Islet of Langerhans (tissue), 1 donor: ENCODE data around the gene NBPF1.
"Not testable (repeated sequence)": the region's sequence is repeated elsewhere in the genome, so short reads cannot be mapped to it uniquely, and the experiment has no call there.

Experiments used
- FAIRE-seq: peaks from one replicate; lab custom pipeline; 2011; peaks lifted over from hg19 to GRCh38; lab: Jason Lieb, UNC

NBPF1 gene

DNA sequence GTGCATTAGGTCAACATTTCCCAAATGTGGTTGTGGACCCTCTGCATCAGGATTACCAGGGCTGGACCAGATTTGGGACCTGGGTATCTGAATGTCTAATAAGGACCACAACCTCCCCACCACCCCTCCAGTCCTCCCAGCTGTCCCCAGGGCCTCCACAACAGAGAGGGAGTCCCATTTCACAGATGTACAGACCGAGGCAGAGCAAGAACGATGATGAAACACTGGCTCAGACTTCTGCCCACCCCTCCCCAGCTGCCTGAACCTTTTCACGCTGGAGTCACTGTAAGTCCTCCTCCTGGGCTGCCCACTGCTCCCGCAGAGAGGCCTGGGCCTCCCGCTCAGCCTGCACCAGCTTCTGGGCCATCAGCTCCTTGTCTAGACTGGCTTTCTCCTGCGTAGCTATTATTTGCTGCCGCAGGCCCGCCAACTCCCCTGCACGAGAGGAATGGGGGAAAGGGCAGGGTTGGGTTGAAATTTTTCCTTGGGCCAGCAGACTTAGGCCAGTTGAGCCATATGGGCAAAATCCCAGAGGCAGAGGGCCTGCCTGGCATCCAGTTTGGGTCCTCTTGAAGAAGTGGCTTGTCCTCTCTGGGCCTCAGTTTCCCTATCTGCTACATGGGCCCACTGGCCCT is 8.4 kb upstream of the NBPF1 start:
- FAIRE-seq: not testable (repeated sequence)

DNA sequence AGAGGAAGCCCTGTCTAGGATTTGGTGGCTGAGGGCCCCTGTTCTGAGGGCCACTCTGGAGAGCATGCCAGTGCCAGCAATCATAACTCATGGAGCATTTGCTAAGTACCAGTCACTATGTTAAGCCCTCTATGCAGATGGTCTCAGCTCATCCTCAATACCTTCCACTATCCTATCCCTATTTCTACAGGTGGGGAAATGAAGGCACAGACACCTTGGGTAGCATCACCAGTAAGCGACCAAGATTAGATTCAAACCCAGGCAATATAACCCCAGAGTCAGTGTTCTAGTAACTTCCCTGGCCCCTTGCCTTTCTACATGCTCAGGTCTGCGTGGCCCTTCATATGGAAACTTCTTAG is 7.9 kb upstream of the NBPF1 start:
- FAIRE-seq: no peak

DNA sequence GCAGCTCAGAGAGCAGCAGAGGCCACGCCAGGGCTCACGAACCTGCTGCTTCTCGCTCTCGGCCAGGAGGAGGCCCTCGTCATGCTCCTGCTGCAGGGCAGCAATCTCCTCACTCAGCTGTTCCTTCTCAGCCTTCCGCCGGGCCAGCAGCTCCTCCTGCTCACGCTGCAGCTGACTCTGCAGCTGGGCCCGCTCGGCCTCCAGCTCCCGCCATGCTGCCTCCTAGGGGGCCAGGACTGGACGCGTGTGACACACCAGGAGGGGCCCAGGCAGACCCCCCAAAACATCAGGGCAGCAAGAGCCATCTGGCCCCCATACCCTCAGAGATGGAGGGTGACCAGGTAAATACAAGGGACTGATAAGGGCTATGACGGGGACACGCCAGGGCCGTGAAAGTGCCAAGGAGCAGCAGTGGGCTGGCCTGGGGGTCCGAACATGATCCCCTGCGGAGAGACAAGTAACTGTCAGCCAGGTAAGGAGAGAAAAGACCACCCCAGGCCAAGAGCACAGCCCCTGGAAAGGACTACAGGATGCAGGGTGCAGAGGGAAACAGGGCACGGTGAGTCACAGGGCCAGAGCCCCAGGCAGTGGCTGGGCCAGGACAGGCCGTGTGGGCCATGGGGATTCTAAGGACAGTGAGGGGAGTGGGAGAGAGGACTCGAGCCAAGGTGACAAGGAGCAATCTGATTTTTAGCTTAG is 6.6 kb upstream of the NBPF1 start:
- FAIRE-seq: not testable (repeated sequence)

DNA sequence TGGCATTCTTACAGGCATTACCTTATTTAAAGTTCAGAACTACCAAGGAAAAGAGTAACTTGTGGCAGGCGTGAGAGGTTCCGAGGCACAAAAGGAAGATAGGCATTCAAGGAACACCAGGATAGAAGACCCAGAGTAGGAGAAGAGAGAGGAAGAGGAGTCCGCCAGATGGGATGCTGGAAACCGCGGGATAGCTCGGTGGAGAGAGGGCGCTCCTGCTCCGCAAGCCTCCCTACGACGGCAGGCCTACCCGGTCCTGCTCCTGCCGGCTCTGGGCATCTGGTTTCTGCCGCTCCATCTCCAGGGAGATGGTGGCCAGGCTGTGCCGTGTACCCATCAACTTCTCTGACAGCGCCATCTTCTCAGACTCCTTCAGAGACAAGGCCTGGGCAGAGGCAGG is 5.4 kb upstream of the NBPF1 start:
- FAIRE-seq: no peak

DNA sequence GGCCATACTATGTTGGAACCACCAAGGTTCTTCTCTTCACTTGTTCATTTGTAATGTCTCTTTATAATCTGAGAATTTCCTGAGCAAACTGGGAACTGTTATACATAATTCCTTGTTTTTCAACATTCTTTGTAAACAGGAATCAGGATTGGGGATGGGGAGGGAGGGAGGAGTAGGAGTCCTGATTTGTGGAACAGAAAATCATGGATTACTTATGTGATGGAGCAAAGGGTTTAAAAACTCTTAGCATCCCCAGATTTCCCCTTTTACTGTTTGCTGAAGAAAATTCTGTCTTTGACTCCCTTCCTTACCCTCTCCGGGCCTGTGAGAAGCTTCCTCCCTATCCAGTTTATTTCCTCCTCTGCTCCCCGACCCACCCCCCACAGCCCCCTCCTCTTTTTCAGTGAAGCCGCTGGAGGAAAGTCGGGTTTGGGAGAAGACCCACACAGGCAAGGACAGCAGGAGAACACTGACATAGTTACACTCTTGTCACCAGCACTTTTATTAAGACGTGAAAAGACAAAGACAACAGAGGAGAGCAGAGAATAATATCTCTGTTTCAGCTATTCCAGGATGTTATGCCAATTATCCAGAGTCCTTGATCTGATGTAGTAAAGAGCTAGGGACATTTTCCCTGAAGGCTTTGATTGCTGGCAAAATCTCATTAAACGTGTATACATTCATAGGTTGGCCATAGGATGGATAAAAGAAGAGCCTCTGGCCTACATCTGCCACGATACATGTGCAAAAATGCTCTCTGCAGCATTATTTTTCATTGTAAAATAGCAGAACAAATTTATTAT is 4.6 kb upstream of the NBPF1 start:
- FAIRE-seq: no peak

DNA sequence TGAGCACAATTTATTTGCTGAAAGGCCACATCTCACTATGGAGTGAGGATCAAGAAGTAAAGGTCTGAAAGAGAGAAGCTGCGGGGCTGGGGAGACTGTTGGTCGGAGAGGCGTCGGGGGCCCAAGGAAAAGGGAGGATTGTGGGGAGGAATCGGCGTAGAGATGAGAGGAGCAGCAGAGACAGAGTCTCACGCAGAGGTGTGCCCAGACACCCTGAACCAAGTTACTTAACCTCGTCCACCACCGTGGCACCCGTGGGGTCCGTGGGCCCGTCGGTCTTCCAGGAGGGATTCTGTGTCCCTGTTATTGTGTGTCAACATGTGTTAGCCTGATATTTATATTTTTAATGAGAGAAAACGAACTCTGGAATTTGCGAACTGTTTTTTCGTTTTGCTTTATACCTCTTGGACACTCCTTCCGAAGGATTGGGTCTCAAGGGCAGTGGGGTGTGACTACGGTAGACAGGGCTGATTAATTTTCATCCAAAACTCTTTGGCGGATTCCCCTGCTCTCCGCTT is 3.8 kb upstream of the NBPF1 start:
- FAIRE-seq: no peak

DNA sequence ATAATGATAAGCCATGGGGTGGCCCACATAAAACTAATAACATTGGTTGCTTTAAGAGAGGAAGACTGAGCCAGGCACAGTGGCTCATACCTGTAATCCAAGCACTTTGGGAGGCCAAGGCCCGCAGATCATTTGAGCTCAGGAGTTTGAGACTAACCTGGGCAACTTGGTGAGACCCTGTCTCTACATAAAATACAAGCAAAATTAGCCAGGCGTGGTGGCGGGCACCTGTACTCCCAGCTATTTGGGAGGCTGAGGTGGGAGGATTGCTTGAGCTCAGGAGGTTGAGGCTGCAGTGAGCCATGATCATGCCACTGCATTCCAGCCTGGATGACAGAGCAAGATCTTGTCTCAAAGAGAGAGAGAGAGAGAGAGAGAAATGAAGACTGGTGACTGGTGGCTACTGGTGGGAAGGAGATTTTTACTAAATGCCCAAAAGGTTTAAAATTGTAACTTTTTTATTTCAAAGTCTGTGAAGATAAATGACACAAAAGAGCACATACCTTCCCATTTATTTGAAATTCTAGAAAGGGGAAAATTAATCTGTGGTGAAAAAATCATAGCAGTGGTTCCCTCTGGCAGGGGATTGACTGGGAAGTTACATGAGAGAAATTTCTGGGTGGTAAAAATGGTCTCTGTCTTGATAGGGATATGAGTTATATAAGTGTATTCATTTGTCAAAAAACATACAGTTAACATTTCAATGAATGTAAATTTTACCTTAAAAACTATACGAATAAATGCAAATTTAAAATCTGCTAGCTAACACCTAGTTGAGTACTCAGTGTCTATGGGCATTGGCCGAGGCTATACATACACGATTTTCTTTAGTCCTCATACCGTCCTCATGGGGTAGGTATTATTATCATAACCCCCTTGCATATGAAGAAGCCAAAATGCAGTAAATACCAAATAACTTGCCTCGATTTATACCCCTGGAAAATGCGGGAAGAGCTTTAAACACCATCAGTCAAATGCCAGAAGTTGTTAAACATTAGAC is 2.2 kb upstream of the NBPF1 start:
- FAIRE-seq: no peak

DNA sequence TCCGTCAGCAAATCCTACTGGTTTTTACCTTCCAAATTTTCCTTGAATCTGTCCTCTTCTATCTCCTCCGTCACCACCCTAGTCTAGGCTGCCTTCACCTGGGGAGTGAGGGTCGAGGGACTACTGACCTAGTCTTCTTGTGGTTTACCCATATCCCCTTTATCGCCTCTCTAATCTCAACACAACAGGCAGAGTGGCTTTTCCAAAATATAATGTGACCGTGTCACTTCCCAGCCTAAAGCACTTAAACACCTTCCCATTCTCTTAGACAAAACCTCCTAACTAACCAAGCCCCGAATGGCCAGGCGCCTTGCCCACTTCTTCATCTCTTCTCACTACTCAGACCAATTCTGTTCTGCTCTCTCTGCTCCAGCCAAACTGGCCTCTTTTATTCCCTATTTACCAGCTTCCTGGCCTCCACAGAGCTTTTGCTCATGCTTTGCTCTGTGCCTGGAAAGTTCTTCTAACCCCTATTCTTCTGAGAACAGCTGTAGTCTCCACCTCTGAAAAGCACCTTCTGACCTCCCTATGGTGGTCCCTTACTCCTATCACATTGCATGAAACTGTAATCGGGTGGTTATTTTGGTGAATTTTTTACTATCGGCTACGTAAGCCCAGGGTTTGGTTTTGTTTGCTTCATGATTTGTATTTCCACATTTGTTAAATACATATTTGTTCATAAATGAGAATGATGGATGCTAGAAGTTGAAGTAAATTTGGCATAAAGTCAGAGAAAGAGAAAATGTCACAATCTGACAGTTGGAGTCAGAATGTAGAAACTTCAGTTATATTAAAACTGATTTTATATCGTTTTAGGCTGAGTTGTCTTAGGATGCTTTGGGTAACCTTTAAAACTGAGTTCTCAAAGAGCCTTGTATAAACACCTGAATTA is 1.2 kb upstream of the NBPF1 start:
- FAIRE-seq: no peak

DNA sequence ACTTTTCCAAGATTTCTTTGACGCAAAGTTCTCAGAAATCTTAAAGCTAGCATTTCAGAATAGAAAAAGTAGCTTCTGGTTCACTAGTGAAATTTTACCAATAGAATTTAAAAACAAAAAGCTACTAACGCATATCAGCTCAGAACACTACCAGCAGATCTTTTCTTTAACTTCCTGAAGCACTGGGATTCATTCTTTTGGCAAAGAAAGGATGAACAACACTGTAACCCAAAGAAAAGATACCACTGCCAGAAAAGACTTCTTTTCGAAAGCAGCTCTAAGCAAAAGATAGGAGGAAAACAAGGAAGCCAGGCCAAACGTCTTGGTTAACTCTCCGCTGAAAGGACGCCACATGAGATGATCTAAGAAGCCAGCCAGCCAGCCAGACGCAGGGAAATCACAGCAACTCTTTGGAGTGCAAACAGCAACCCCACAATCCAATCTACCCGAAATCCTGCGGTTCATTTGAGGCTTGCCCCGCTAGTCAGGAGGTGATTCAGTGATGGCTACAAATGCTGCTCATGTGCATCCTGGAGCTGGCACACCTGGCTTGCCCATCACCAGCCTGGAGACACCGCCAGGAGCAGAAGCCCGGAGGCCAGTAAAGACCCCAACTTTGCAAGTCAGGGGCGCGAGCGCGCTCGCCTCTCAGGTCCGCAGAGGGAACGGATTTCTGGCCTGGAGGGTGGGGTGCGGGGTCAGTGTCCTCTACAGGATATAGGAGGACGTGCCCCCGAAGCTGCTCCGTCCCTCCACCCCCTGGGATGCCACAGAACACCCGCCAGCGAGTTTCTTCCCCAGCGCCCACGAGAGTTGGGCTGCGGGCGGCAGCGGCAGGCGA is 812 bp downstream of the NBPF1 start:
- FAIRE-seq: no peak

DNA sequence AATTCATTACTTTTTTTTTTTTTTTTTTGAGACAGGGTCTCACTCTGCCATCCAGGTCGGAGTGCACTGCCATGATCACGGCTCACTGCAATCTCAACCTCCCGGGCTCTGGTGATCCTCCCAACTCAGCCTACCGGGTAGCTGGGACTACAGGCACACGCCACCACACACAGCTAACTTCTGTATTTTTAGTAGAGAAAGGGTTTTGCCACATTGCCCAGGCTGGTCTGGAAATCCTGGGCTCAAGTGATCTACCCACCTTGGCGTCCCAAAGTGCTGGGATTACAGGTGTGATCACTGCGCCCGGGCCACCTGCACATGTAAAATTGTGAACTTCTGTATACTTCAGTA is 1.4 kb downstream of the NBPF1 start:
- FAIRE-seq: not testable (repeated sequence)

DNA sequence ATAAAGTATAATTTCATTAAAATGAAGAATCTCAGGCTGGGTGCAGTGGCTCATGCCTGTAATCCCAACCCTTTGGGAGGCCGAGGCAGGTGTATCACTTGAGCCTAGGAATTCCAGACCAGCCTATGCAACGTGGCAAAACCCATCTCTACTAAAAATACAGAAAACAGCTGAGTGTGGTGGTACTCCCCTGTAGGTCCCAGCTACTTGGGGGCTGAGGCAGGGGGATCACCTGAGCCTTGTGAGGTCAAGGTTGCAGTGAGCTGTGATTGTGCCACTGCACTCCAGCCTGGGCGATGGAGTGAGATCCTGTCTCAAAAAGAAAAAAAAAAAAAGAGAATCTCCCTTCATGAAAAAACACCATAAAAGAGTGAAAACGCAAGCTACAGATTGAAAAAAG is 2.2 kb downstream of the NBPF1 start:
- FAIRE-seq: not testable (repeated sequence)

DNA sequence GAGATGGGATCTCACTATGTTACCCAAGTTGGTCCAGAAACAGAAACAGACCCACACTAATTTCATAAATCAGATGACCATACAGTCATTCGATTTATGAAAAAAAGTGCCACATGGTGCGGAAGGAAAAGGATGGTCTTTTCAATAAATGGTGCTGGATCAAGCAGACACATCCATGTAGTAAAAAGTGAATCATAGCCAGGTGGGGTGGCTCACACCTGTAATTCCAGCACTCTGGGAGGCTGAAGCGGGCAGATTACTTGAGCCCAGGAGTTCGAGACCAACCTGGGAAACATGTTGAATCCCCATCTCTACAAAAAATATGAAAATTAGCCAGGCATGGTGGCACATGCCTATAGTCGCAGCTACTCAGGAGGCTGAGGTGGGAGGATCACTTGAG is 2.8 kb downstream of the NBPF1 start:
- FAIRE-seq: not testable (repeated sequence)

DNA sequence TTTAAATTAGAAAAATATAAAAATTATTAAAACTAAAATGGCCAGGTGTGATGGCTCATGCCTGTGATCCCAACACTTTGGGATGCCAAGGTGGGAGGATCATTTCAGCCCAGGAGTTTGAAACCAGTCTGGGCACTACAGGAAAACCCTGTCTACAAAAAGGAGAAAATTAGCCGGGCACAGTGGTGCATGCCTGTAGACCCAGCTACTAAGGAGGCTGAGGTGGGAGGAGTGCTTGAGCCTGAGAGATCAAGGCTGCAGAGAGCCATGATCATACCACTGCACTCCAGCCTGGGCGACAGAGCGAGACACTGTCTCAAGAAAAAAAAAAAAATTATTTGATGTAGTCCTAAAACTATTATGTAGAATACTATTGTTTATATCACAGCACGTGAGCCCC is 3.6 kb downstream of the NBPF1 start:
- FAIRE-seq: not testable (repeated sequence)

DNA sequence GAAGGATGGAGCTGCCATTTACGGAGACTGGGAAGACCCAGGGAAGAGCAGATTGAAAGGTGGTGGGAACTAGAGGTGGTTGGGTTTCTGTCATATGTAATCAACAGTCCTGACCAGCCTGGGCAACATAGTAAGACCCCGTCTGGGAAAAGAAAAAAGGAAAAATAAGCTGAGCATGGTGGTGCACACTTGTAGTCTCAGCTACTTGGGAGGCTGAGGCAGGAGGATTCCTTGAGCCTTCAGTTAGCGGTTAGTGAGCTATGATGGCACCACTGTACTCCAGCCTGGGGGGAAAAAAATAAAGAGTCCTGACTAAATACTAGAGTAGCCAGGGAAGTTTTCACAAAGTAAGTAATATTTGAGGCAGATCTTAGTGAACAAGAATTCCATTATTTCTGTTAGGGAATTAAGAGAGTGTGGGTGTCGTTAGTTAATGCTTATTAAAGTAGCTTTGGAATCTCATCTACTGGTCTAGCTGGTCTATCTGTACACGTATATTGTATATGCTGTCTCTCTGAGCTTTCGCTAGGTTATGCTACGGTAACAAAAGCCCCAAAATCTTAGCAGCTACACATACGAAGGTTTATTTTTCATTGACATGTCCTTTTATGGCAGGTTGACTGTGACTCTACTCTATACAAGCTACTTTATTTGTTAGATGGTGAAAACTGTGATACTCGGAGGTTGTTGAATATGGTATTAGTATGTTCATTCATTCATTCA is 4.4 kb downstream of the NBPF1 start:
- FAIRE-seq: no peak

DNA sequence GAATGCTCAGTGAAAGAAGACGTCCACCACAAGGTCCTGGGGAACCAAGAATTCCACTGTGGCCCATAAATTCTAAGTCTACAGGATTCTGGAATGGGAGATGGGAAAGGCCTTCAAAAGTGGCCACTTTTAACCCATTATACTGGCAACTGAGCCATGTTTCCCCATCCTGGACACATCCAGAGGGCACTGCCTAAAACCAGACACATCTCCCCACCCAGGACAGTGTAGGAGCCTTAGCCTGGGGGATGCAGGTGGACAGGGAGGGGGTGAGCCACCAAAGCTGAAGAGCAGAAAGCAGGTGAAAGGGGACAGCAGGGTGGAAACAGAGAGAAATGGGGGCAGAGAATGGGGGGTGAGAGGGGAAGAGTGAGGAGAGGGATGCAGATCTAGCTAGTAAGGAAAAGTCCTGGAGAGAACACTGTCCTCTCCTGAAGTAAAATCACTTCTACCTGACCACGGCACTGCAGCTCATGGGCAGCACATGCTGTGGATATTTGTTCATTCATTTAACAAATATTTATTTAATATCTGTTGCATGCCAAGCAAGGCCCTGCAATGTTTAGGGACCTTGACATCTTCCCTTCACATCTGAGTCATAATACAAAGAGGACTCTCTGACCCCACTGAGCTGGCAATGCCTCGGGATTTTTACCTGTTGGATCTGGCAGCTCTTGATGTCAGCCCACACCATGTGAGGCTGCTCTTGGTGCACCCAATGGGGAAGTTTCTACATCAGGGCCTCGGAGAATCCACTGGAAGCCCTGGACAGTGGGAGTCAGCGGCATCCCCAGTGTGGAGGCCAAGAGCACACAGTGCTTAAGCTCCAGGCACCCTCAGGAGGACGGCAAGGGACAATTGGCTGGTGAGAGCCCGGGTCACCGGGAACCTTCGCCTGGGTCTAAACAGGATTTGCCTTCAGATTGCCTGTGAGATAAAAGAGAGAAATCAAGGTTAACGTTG is 5.2 kb downstream of the NBPF1 start:
- not testable (repeated sequence) for FAIRE-seq

DNA sequence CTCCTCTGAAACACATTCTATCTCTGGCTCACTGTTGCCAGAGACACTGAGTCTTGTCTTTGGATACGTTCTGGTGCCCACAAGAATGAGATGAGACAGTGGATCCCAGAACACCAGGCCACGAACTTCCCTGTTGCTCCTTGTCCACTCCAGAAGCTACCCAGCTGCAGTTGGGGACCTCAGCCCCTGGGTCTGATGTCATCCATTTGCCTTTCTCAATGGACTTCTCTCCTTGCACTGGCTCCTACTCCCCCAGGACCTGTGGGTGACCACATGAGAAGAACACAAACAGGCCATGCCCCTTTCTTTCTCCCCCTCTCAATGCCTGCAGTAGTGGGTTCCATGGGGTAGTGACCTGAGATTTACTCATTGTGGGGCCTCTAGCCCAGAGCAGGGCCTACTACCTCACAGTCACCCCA is 5.9 kb downstream of the NBPF1 start:
- no peak for FAIRE-seq

DNA sequence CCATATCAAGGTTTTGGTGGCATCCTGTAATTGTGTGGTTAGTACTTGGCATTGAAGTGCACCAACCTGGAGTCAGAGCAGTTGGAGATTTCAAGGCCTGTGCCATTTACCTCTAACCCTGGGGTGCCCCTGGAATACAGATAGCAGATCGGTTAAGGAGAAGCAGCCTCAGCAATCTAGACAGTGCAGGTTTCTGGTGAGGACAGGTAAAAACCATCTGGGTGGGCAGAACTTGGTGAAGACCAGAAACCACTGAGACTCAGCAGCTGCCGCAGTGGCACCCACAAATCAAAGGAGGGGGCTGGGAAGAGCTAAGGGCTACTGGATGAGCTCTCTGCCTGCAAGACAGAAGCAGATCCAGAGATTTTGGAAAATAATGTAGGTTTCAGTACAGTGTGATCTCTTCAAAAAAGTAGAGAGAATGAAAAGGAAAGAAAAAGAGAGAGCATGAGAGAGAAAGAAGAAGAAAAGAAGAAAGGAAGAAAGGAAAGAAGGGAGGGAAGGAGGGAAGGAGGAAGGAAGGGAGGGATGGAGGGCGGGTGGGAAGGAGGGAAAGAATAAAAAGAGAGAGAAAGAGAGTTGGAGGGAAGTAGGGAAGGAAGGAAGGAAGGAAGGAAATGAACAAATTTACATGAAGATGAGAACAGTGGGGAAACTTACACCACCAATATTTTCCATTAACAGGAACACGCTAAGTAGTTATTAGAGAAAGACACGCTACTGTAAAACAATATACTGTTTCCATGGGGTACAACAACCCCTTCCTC is 6.5 kb downstream of the NBPF1 start:
- FAIRE-seq: not testable (repeated sequence)
